Coronary artery (tissue), 2 donors: ENCODE measurements around the gene DENND5B.

Experiments used
- DNase-seq: peaks from one replicate; pipeline ENCODE4 v3.0.0-alpha.2; 2017; ENCODE audit warnings: low spot score
- H3K27ac ChIP-seq, 2 donors: fragments of 200-600 bp; sonication (generic); one replicate each; pipeline ENCODE4 v1.5.1; 2016 to 2019
- H3K4me3 ChIP-seq: fragments of 200-600 bp; sonication (generic); 2 replicates; pipeline ENCODE4 v1.5.1; 2016; ENCODE audit warnings: mild to moderate bottlenecking, moderate library complexity
- TF ChIP-seq, protein P1 (sequence below): fragments of 200-600 bp; sonication (generic); IDR thresholded peaks from one replicate; pipeline ENCODE4 v1.5.1; 2019; ENCODE audit warnings: antibody characterized with exemption

The DENND5B gene

DNA sequence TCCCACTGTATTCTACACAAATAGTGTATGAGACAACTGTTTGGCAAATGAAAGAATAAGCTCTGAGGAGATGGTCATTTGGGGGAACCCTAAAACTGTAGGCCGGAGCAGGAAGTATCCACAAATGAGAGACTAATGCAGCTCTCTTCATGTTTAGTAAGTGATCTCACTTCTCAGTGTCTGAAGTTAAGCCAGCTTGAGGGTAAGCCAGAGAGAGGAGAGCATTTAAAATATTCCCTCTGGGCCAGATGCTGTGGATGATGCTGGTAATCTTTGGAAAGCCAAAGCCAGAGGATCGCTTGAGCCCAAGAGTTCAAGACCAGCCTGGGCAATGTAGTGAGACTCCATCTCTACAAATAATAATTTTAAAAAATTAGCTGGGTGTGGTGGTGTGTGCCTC, 134.4 kb downstream of the DENND5B start:
- DNase-seq, result no peak

DNA sequence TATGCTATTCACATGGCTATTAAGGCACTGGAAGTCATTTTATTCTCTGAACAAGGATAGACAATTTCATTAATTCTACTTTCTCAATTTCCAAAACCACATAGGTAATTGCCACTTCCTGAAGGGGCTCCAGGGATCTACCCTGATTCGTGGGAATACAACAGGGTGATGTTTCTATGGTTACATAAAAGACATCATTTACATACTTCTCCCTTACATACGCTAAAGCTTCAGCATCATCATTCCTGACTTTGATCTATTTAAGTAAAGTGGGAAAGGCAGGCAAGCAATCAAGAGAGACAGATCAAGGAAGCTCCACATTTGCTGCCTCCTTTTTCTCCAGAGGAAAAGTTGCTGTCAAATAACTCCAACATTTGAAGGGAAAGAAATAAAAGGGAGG, 146.2 kb downstream of the DENND5B start:
- H3K4me3 ChIP-seq, result no peak overlapping the region
- TF ChIP-seq, protein P1, sequence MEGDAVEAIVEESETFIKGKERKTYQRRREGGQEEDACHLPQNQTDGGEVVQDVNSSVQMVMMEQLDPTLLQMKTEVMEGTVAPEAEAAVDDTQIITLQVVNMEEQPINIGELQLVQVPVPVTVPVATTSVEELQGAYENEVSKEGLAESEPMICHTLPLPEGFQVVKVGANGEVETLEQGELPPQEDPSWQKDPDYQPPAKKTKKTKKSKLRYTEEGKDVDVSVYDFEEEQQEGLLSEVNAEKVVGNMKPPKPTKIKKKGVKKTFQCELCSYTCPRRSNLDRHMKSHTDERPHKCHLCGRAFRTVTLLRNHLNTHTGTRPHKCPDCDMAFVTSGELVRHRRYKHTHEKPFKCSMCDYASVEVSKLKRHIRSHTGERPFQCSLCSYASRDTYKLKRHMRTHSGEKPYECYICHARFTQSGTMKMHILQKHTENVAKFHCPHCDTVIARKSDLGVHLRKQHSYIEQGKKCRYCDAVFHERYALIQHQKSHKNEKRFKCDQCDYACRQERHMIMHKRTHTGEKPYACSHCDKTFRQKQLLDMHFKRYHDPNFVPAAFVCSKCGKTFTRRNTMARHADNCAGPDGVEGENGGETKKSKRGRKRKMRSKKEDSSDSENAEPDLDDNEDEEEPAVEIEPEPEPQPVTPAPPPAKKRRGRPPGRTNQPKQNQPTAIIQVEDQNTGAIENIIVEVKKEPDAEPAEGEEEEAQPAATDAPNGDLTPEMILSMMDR, result no peak
- DNase-seq, result no peak
- H3K27ac ChIP-seq, result no peak overlapping the region

More for the DNA sequence above, 134.4 kb downstream of the DENND5B start:
- TF ChIP-seq, protein P1, result no peak
- H3K4me3 ChIP-seq, result no peak overlapping the region
- no peak overlapping the region for H3K27ac ChIP-seq

DNA sequence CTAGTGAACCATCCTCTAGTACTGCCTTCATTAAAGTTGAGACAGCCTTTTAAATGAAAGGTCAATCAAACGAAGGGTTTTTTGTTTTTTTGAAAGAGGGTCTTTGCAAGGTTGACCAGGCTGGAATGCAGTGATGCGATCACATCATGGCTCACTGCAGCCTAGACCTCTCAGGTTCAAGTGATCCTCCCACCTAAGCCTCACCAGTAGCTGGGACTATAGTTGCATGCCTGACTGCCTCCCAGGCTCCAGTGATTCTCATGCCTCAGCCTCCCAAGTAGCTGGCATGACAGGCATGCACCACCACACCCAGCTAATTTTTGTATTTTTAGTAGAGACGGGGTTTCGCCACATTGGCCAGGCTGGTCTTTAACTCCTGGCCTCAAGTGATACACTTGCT, 150.3 kb downstream of the DENND5B start:
- no peak for DNase-seq
- Histone ChIP-seq H3K4me3 (no peak overlapping the region), H3K27ac (no peak overlapping the region)
- TF ChIP-seq, protein P1, result no peak

DNA sequence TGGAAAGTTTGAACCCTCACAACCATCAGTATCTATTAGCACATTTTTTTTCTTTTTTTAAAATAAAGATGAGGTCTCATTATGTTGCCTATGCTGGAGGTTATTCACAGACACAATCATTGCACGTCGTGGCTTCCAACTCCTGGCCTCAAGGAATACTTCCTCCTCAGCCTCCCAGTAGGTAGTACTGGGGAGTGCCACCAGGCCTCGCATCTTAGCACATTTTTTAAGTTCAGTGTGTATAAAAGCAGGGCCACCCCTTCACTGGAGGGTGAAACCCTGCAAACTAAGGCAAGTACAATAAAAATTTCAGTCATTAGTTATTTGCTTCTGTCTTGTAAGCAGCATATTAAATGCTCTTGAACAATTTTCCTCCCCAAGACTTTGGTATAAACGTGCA, 150.8 kb downstream of the DENND5B start:
- DNase-seq, result no peak
- TF ChIP-seq, protein P1, result no peak
- no peak overlapping the region for H3K4me3 ChIP-seq
- no peak overlapping the region for H3K27ac ChIP-seq

DNA sequence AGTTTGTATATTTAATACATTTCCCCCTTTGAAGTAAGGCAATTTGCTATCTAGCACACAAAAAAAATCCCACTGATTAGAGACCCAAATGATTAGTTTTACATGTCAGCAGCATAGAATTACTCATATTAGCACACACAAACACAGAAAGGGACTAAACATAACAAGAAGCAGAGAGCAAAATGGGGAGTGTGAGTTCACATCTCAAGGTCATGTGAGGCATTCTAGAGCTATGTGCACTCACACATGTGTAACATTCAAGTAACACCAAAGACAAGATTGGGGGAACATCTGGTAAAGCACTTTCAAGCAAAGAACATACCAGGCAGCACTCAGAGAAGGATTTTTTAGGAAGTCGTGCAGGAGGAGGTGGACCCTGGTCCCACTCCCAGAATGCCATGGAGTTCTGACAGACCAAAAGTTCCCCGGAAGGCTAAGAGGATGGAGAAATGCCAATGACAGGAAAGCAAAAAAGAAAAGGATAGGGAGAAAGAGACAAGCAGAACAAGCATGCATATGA, 159.2 kb downstream of the DENND5B start:
- TF ChIP-seq, protein P1, result no peak
- Histone ChIP-seq H3K4me3 (no peak overlapping the region), H3K27ac (no peak overlapping the region)
- DNase-seq, result no peak

DNA sequence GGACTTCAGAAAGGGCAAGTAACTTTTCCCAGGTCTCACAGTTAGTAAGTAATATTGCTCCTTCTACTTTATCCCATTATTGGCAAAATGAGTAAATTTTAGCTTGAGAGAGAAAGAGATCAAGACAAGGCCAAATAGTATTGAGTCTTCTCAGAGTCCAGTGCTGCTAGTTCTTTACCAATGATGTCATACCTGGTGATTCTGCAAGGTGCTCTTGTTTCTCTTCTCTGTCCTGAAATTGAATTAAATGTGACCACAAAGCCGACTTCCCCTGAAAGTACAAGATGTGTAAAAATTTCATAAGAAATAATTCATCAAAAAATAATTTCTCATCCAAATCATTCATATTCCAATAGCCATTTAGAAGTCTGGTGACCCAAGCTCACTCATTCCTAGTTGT, 167.5 kb downstream of the DENND5B start:
- no peak overlapping the region for H3K4me3 ChIP-seq
- DNase-seq, result no peak
- no peak overlapping the region for H3K27ac ChIP-seq
- TF ChIP-seq, protein P1, result no peak

DNA sequence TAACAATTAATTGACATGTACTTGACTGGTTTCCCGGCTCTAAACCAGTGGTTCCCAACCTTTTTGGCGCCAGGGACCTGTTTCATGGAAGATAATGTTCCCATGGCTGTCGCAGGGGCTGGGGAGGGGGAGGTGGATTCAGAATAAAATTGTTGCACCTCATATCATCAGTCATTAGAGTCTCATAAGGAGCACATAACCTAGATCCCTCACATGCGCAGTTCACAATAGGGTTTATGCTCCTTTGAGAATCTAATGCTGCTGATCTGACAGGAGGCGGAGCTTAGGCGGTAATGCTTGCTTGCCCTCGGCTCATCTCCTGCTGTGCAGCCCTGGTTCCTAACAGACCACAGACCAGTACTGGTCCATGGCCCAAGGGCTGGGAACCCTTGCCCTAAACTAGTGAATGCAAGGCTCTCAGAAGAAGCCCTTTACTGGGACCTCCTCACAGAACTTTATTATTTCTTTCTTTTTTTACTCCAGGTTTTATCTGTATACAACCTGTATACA, 178.6 kb downstream of the DENND5B start:
- no peak overlapping the region for H3K4me3 ChIP-seq
- TF ChIP-seq, protein P1, result no peak
- DNase-seq, result no peak
- no peak overlapping the region for H3K27ac ChIP-seq
